Lower leg skin (tissue), 4 donors: ENCODE results near the gene OR9Q1. TPM values are rescaled to one million over a fixed set of nuclear protein-coding genes. Genes with fewer than 3 reads are reported as not detected.

Experiments
- DNase-seq, 2 donors: peaks; one replicate each; pipeline ENCODE4 v3.0.0-alpha.2; 2019; ENCODE audit warnings: low spot score in 2 of 2
- H3K4me3 ChIP-seq: fragments of 200-600 bp; sonication (generic); 2 replicates; pipeline ENCODE4 v1.5.1; 2017; ENCODE audit warnings: mild to moderate bottlenecking, low read depth; ENCODE audit not compliant: poor library complexity, severe bottlenecking
- CTCF ChIP-seq, 3 donors: fragments of 450-650 bp; IDR thresholded peaks; one replicate each; pipeline ENCODE4 v1.5.1; 2016; ENCODE audit warnings: antibody characterized with exemption in 3 of 3, mild to moderate bottlenecking in 3 of 3, moderate library complexity in 2 of 3
- POLR2A ChIP-seq, 2 donors: fragments of 450-650 bp; IDR thresholded peaks; one replicate each; pipeline ENCODE4 v1.6.1; 2016 to 2017; ENCODE audit warnings: antibody characterized with exemption in 2 of 2, mild to moderate bottlenecking in 1 of 2, moderate library complexity in 1 of 2
- WGBS, 2 donors: methylation state at CpG; one replicate each; pipeline ENCODE4 v1.1.5; 2018; 5-methylcytosine and 5-hydroxymethylcytosine counted together
- intact Hi-C: fragments of 100-400 bp; cut with DNase I; formaldehyde crosslinking; loops from one replicate; pipeline ENCODE4 v1.15.0; 2023; ENCODE audit warnings: low total_unique reads
- total RNA-seq, 4 donors: library from RNA; depleted of rRNA; stranded (reverse); fragments of >200 nt; gene quantifications; one replicate each; pipeline ENCODE4 v1.1.0, GENCODE V29; 2016

Gene OR9Q1
- total RNA-seq, 4 donors from 2014 or later = not detected

DNA sequence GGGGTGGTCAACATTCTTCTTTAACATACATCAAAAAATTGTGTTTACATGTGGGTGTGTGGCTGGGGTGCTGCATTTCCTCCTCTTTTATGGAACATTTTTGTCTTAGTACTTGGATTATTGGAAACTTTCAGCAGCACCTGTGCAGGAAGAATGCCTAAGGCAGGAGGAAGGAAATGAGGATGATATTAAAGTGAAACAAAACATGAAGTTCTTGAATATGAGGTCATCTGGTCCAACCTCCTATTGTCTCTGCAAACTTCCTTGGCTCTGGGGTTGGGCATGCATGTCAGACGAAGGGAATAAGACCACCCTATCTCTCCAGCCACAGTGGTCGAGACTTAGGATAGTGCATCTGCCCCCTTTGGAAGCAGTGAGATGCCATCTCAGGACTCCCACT lies 20.6 kb upstream of the OR9Q1 start:
- no peak overlapping the region for H3K4me3 ChIP-seq
- DNase-seq = no peak
- TF ChIP-seq CTCF (IDR thresholded peaks at IDR 0.05) = no peak
- no peak for TF ChIP-seq POLR2A (IDR thresholded peaks at IDR 0.05)
- intact Hi-C loops = no loop called here
- WGBS, 2 donors = 56 to 75% methylated on average over 2 of the region's 2 CpGs

- TF ChIP-seq POLR2A (IDR thresholded peaks at IDR 0.05) = no peak
- no peak overlapping the region for H3K4me3 ChIP-seq
- DNase-seq = no peak
- intact Hi-C loops = no loop called here
Observed at GRCh38 chr11:58003591-58003990, 20.1 kb upstream of the OR9Q1 start.

DNA sequence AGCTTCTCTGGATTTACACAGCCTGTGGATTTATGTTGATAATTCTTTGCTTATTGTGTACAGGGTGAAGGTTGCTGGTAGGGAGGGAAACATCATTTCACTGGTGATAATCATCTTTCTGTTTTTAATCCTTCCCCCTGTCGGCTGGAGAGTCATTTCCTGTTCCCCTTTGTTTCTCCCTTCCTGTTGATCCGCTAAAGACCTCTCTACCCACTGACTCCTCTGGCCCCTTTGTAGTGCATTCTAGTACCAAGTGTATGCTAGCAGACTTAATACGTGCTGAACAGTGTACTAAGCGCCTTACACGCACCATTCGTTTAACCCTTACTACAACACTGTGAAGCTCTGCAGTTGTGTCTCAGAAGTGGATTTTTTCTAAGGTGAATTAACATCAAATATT lies 19.0 kb upstream of the OR9Q1 start:
- no peak for TF ChIP-seq CTCF (IDR thresholded peaks at IDR 0.05)
- no peak for TF ChIP-seq POLR2A (IDR thresholded peaks at IDR 0.05)
- 68 to 70% methylated on average over 6 of the region's 6 CpGs for WGBS, 2 donors
- H3K4me3 ChIP-seq = no peak overlapping the region
- no peak for DNase-seq
- intact Hi-C loops = no loop called here

GRCh38 chr11:58006940-58007339 lies 16.7 kb upstream of the OR9Q1 start:
- 57 to 68% methylated on average over 2 of the region's 2 CpGs for WGBS, 2 donors
- H3K4me3 ChIP-seq = no peak overlapping the region
- intact Hi-C loops = no loop called here
- no peak for TF ChIP-seq POLR2A (IDR thresholded peaks at IDR 0.05)
- no peak for TF ChIP-seq CTCF (IDR thresholded peaks at IDR 0.05)
- no peak for DNase-seq

GRCh38 chr11:58011771-58012170 lies 11.9 kb upstream of the OR9Q1 start:
- 73 to 77% methylated on average over 6 of the region's 6 CpGs for WGBS, 2 donors
- DNase-seq = no peak
- no peak overlapping the region for H3K4me3 ChIP-seq
- TF ChIP-seq CTCF (IDR thresholded peaks at IDR 0.05) = no peak
- TF ChIP-seq POLR2A (IDR thresholded peaks at IDR 0.05) = no peak
- intact Hi-C loops = no loop called here

- 13 to 15% methylated on average over 8 of the region's 8 CpGs for WGBS, 2 donors
Observed at GRCh38 chr11:58024601-58025091, 965 bp downstream of the OR9Q1 start.

More at GRCh38 chr11:58024601-58025091, 965 bp downstream of the OR9Q1 start:
- peak; percentile 32 to 91 for DNase-seq
- TF ChIP-seq POLR2A (IDR thresholded peaks at IDR 0.05) (no peak), CTCF (IDR thresholded peaks at IDR 0.05) (no peak)
- H3K4me3 ChIP-seq = no peak overlapping the region
- intact Hi-C loops = no loop called here
